Measurements from ENCODE around the gene ANO2. TPM values are rescaled to one million over a fixed set of nuclear protein-coding genes. Genes with fewer than 3 reads are reported as not detected.
"Not testable (repeated sequence)": the region's sequence is repeated elsewhere in the genome, so short reads cannot be mapped to it uniquely, and the experiment has no call there.

The ANO2 gene
- total and polyA plus RNA-seq, 4 experiments from 2014 or later = not detected

- intact Hi-C loops (cut with micrococcal nuclease) = no loop called here
These were observed 88.4 kb downstream of the ANO2 start for GRCh38 chr12:5856692-5857091.

GRCh38 chr12:5846950-5847349 lies 98.1 kb downstream of the ANO2 start:
- no peaks in the 10 kb centered on the region for H3K36me3 ChIP-seq (ENCODE audit: insufficient read depth, low read length)
- DNase-seq = no peak
- Mint-ChIP-seq H3K27me3 (peaks cover 4 to 9% of the 10 kb centered on the region in 2 donors), H3K36me3 (no peaks in the 10 kb centered on the region), H3K4me1 (no peaks in the 10 kb centered on the region), H3K27ac (no peak overlapping the region), H3K4me3 (no peak overlapping the region), H3K9me3 (peaks cover 0 to 15% (median 5%) of the 10 kb centered on the region in 8 donors)
- ChIA-PET POLR2A (ENCODE audit: partially characterized antibody) (no interaction called here), CTCF (ENCODE audit: partially characterized antibody) (no interaction called here)
- no peak overlapping the region for H3K27ac ChIP-seq (ENCODE audit: low read depth, low read length)
- H3K9me3 ChIP-seq (ENCODE audit: control insufficient read depth in 1 of 2, low read length in 2 of 2) = no peaks in the 10 kb centered on the region
- no peaks in the 10 kb centered on the region for H3K27me3 ChIP-seq (ENCODE audit: insufficient read depth, low read length)
- no peaks in the 10 kb centered on the region for H3K4me1 ChIP-seq (ENCODE audit: insufficient read depth, low read length)
- intact Hi-C loops (cut with micrococcal nuclease) = no loop called here
- no peak overlapping the region for H3K4me3 ChIP-seq (ENCODE audit: low read length in 2 of 2)

More at GRCh38 chr12:5856692-5857091, 88.4 kb downstream of the ANO2 start:
- Histone ChIP-seq H3K9me3 (ENCODE audit: control insufficient read depth in 1 of 2, low read length in 2 of 2) (no peaks in the 10 kb centered on the region), H3K27me3 (ENCODE audit: insufficient read depth, low read length) (no peaks in the 10 kb centered on the region), H3K36me3 (ENCODE audit: insufficient read depth, low read length) (no peaks in the 10 kb centered on the region), H3K4me3 (ENCODE audit: low read length in 2 of 2) (no peak overlapping the region), H3K27ac (ENCODE audit: low read depth, low read length) (no peak overlapping the region), H3K4me1 (ENCODE audit: insufficient read depth, low read length) (no peaks in the 10 kb centered on the region)
- ChIA-PET CTCF (ENCODE audit: partially characterized antibody) (no interaction called here), POLR2A (ENCODE audit: partially characterized antibody) (no interaction called here)
- H3K4me1 Mint-ChIP-seq = no peaks in the 10 kb centered on the region
- peaks cover 10 to 15% of the 10 kb centered on the region in 2 donors for H3K27me3 Mint-ChIP-seq
- H3K27ac Mint-ChIP-seq = no peak overlapping the region
- H3K9me3 Mint-ChIP-seq = peaks cover 0 to 2% (median 0%) of the 10 kb centered on the region in 8 donors
- H3K4me3 Mint-ChIP-seq = no peak overlapping the region
- DNase-seq = no peak
- no peaks in the 10 kb centered on the region for H3K36me3 Mint-ChIP-seq

GRCh38 chr12:5840944-5841343 lies 104.1 kb downstream of the ANO2 start:
- no peaks in the 10 kb centered on the region for H3K27me3 ChIP-seq (ENCODE audit: insufficient read depth, low read length)
- ChIA-PET CTCF (ENCODE audit: partially characterized antibody) (no interaction called here), POLR2A (ENCODE audit: partially characterized antibody) (no interaction called here)
- no peak overlapping the region for H3K4me3 ChIP-seq (ENCODE audit: low read length in 2 of 2)
- peaks cover 1% of the 10 kb centered on the region in 2 donors for H3K27me3 Mint-ChIP-seq
- DNase-seq = no peak
- intact Hi-C loops (cut with micrococcal nuclease) = no loop called here
- H3K4me1 Mint-ChIP-seq = no peaks in the 10 kb centered on the region
- no peak overlapping the region for H3K27ac ChIP-seq (ENCODE audit: low read depth, low read length)
- no peaks in the 10 kb centered on the region for H3K9me3 ChIP-seq (ENCODE audit: control insufficient read depth in 1 of 2, low read length in 2 of 2)
- H3K4me1 ChIP-seq (ENCODE audit: insufficient read depth, low read length) = no peaks in the 10 kb centered on the region
- no peaks in the 10 kb centered on the region for H3K36me3 Mint-ChIP-seq
- H3K27ac Mint-ChIP-seq = no peak overlapping the region
- H3K4me3 Mint-ChIP-seq = no peak overlapping the region
- no peaks in the 10 kb centered on the region for H3K36me3 ChIP-seq (ENCODE audit: insufficient read depth, low read length)
- peaks cover 0 to 9% (median 0%) of the 10 kb centered on the region in 8 donors for H3K9me3 Mint-ChIP-seq

GRCh38 chr12:5830111-5830510 lies 114.9 kb downstream of the ANO2 start:
- Histone ChIP-seq H3K27me3 (ENCODE audit: insufficient read depth, low read length) (no peaks in the 10 kb centered on the region), H3K36me3 (ENCODE audit: insufficient read depth, low read length) (no peaks in the 10 kb centered on the region), H3K27ac (ENCODE audit: low read depth, low read length) (no peak overlapping the region), H3K4me3 (ENCODE audit: low read length in 2 of 2) (no peak overlapping the region), H3K9me3 (ENCODE audit: control insufficient read depth in 1 of 2, low read length in 2 of 2) (no peaks in the 10 kb centered on the region), H3K4me1 (ENCODE audit: insufficient read depth, low read length) (no peaks in the 10 kb centered on the region)
- no peak overlapping the region for H3K27ac Mint-ChIP-seq
- H3K4me1 Mint-ChIP-seq = no peaks in the 10 kb centered on the region
- CTCF ChIA-PET (ENCODE audit: partially characterized antibody) = no interaction called here
- no peaks in the 10 kb centered on the region for H3K27me3 Mint-ChIP-seq
- DNase-seq = no peak
- H3K36me3 Mint-ChIP-seq = no peaks in the 10 kb centered on the region
- intact Hi-C loops (cut with micrococcal nuclease) = no loop called here
- H3K9me3 Mint-ChIP-seq = peaks cover 0 to 5% (median under 1%) of the 10 kb centered on the region in 8 donors
- H3K4me3 Mint-ChIP-seq = no peak overlapping the region
- POLR2A ChIA-PET (ENCODE audit: partially characterized antibody) = no interaction called here

GRCh38 chr12:5827591-5827990 lies 117.5 kb downstream of the ANO2 start:
- Mint-ChIP-seq H3K27me3 (peaks cover 0 to 2% of the 10 kb centered on the region in 2 donors), H3K9me3 (peaks cover 0 to 14% (median 7%) of the 10 kb centered on the region in 8 donors), H3K4me3 (no peak overlapping the region), H3K4me1 (no peaks in the 10 kb centered on the region), H3K27ac (no peak overlapping the region), H3K36me3 (no peaks in the 10 kb centered on the region)
- intact Hi-C loops (cut with micrococcal nuclease) = no loop called here
- no peak overlapping the region for H3K27ac ChIP-seq (ENCODE audit: low read depth, low read length)
- no peak overlapping the region for H3K4me3 ChIP-seq (ENCODE audit: low read length in 2 of 2)
- no peaks in the 10 kb centered on the region for H3K27me3 ChIP-seq (ENCODE audit: insufficient read depth, low read length)
- DNase-seq = no peak
- H3K4me1 ChIP-seq (ENCODE audit: insufficient read depth, low read length) = no peaks in the 10 kb centered on the region
- no peaks in the 10 kb centered on the region for H3K9me3 ChIP-seq (ENCODE audit: control insufficient read depth in 1 of 2, low read length in 2 of 2)
- CTCF ChIA-PET (ENCODE audit: partially characterized antibody) = no interaction called here
- POLR2A ChIA-PET (ENCODE audit: partially characterized antibody) = no interaction called here
- H3K36me3 ChIP-seq (ENCODE audit: insufficient read depth, low read length) = no peaks in the 10 kb centered on the region

GRCh38 chr12:5825761-5826160 lies 119.3 kb downstream of the ANO2 start:
- CTCF ChIA-PET (ENCODE audit: partially characterized antibody); H3K27ac ChIP-seq (ENCODE audit: low read depth, low read length); H3K36me3 Mint-ChIP-seq; H3K4me3 ChIP-seq (ENCODE audit: low read length in 2 of 2); H3K36me3 ChIP-seq (ENCODE audit: insufficient read depth, low read length); DNase-seq; H3K4me1 Mint-ChIP-seq; H3K4me3 Mint-ChIP-seq; H3K27me3 ChIP-seq (ENCODE audit: insufficient read depth, low read length); intact Hi-C loops (cut with micrococcal nuclease); H3K4me1 ChIP-seq (ENCODE audit: insufficient read depth, low read length); H3K27ac Mint-ChIP-seq; H3K27me3 Mint-ChIP-seq; POLR2A ChIA-PET (ENCODE audit: partially characterized antibody); H3K9me3 ChIP-seq (ENCODE audit: control insufficient read depth in 1 of 2, low read length in 2 of 2): not testable (repeated sequence)
- H3K9me3 Mint-ChIP-seq = peaks cover 2 to 18% (median 8%) of the 10 kb centered on the region in 8 donors

GRCh38 chr12:5818877-5819276 lies 126.2 kb downstream of the ANO2 start:
- H3K27me3 ChIP-seq (ENCODE audit: insufficient read depth, low read length); POLR2A ChIA-PET (ENCODE audit: partially characterized antibody); H3K4me3 ChIP-seq (ENCODE audit: low read length in 2 of 2); H3K36me3 Mint-ChIP-seq; H3K27ac ChIP-seq (ENCODE audit: low read depth, low read length); H3K4me1 ChIP-seq (ENCODE audit: insufficient read depth, low read length); H3K9me3 ChIP-seq (ENCODE audit: control insufficient read depth in 1 of 2, low read length in 2 of 2); DNase-seq; H3K4me3 Mint-ChIP-seq; intact Hi-C loops (cut with micrococcal nuclease); H3K27ac Mint-ChIP-seq; H3K4me1 Mint-ChIP-seq; CTCF ChIA-PET (ENCODE audit: partially characterized antibody); H3K36me3 ChIP-seq (ENCODE audit: insufficient read depth, low read length): not testable (repeated sequence)
- H3K27me3 Mint-ChIP-seq = peaks cover 8 to 11% of the 10 kb centered on the region in 2 donors
- peaks cover 3 to 19% (median 13%) of the 10 kb centered on the region in 8 donors for H3K9me3 Mint-ChIP-seq

GRCh38 chr12:5817246-5817645 lies 127.8 kb downstream of the ANO2 start:
- no peaks in the 10 kb centered on the region for H3K36me3 Mint-ChIP-seq
- Histone ChIP-seq H3K4me3 (ENCODE audit: low read length in 2 of 2) (no peak overlapping the region), H3K4me1 (ENCODE audit: insufficient read depth, low read length) (no peaks in the 10 kb centered on the region), H3K27me3 (ENCODE audit: insufficient read depth, low read length) (no peaks in the 10 kb centered on the region), H3K36me3 (ENCODE audit: insufficient read depth, low read length) (no peaks in the 10 kb centered on the region), H3K27ac (ENCODE audit: low read depth, low read length) (no peak overlapping the region), H3K9me3 (ENCODE audit: control insufficient read depth in 1 of 2, low read length in 2 of 2) (no peaks in the 10 kb centered on the region)
- POLR2A ChIA-PET (ENCODE audit: partially characterized antibody) = no interaction called here
- intact Hi-C loops (cut with micrococcal nuclease) = no loop called here
- peaks cover 0 to 18% (median 10%) of the 10 kb centered on the region in 8 donors for H3K9me3 Mint-ChIP-seq
- DNase-seq = no peak
- CTCF ChIA-PET (ENCODE audit: partially characterized antibody) = no interaction called here
- no peak overlapping the region for H3K27ac Mint-ChIP-seq
- no peak overlapping the region for H3K4me3 Mint-ChIP-seq
- no peaks in the 10 kb centered on the region for H3K4me1 Mint-ChIP-seq
- H3K27me3 Mint-ChIP-seq = peaks cover 8 to 11% of the 10 kb centered on the region in 2 donors

Data from CD4-positive, alpha-beta memory T cell (primary cell).